Limb (tissue), 2 donors: ENCODE data around the gene ETV6.

Source experiments
- DNase-seq, 2 donors: peaks; one replicate each; pipeline ENCODE4 v3.0.0-alpha.2; 2016; ENCODE audit errors: extremely low spot score in 2 of 2

The ETV6 gene

GRCh38 chr12:11880381-11880780 is 230.9 kb downstream of the ETV6 start:
- DNase-seq: no peak

GRCh38 chr12:11881835-11882234 is 232.4 kb downstream of the ETV6 start:
- no peak for DNase-seq

GRCh38 chr12:11882301-11883019 is 233.0 kb downstream of the ETV6 start:
- DNase-seq: no peak

- DNase-seq: no peak
Observed at GRCh38 chr12:11884116-11884515, 234.6 kb downstream of the ETV6 start.

- no peak for DNase-seq
Observed at GRCh38 chr12:11884706-11885105, 235.2 kb downstream of the ETV6 start.

- DNase-seq: no peak
Observed at GRCh38 chr12:11885261-11886038, 236.0 kb downstream of the ETV6 start.

GRCh38 chr12:11886339-11886738 is 236.9 kb downstream of the ETV6 start:
- DNase-seq: no peak

- no peak for DNase-seq
Observed at GRCh38 chr12:11888029-11888428, 238.6 kb downstream of the ETV6 start.

- no peak for DNase-seq
Observed at GRCh38 chr12:11891346-11891745, 241.9 kb downstream of the ETV6 start.

GRCh38 chr12:11891754-11892386 is 242.4 kb downstream of the ETV6 start:
- DNase-seq: no peak

GRCh38 chr12:11893998-11894397 is 244.5 kb downstream of the ETV6 start:
- no peak for DNase-seq

GRCh38 chr12:11894890-11895289 is 245.4 kb downstream of the ETV6 start:
- DNase-seq: no peak

GRCh38 chr12:11895421-11896078 is 246.1 kb downstream of the ETV6 start:
- no peak for DNase-seq

GRCh38 chr12:11896417-11896929 is 247.0 kb downstream of the ETV6 start:
- no peak for DNase-seq

GRCh38 chr12:11897923-11898322 is 248.4 kb downstream of the ETV6 start:
- DNase-seq: no peak

- DNase-seq: no peak
Observed at GRCh38 chr12:11901701-11902524, 252.4 kb downstream of the ETV6 start.

GRCh38 chr12:11902525-11902875 is 253.0 kb downstream of the ETV6 start:
- DNase-seq: no peak

GRCh38 chr12:11904124-11904523 is 254.7 kb downstream of the ETV6 start:
- no peak for DNase-seq

GRCh38 chr12:11905534-11905933 is 256.1 kb downstream of the ETV6 start:
- no peak for DNase-seq

- DNase-seq: no peak
Observed at GRCh38 chr12:11906286-11906935, 256.9 kb downstream of the ETV6 start.
